Measurements from ENCODE around the gene KCTD14. TPM values are rescaled to one million over a fixed set of nuclear protein-coding genes. Genes with fewer than 3 reads are reported as not detected.
A peak's percentile ranks its signal among the peaks of the same experiment; 100 is the strongest.

KCTD14 gene, protein sequence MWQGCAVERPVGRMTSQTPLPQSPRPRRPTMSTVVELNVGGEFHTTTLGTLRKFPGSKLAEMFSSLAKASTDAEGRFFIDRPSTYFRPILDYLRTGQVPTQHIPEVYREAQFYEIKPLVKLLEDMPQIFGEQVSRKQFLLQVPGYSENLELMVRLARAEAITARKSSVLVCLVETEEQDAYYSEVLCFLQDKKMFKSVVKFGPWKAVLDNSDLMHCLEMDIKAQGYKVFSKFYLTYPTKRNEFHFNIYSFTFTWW
- total RNA-seq: 0.96 TPM

GRCh38 chr11:78022397-78023396 lies at the start of gene KCTD14:
Gene KCTD14, minus strand, starts transcription at chr11:78023276. Its CDS starts 27 bp downstream, at chr11:78023249.
- H3K36me3 ChIP-seq: no peaks in the 10 kb centered on the region
- H3K4me1 ChIP-seq: peaks cover 0 to 2% of the 10 kb centered on the region in 2 donors
- H3K4me3 ChIP-seq: peak within 1 kb of the TSS; percentile 50 to 63
- H3K9me3 ChIP-seq: no peaks in the 10 kb centered on the region
- intact Hi-C loops (cut with DNase I): no loop called here
- peak within 1 kb of the TSS in 1 of 2 donors; percentile 4 for H3K27ac ChIP-seq
- TF ChIP-seq CTCF (IDR thresholded peaks at IDR 0.05): no peak
- H3K27me3 ChIP-seq: no peaks in the 10 kb centered on the region
- DNase-seq (ENCODE audit: low spot score in 2 of 2): no peak

GRCh38 chr11:78072455-78072854 lies 49.4 kb upstream of the KCTD14 start:
- no peak for DNase-seq (ENCODE audit: low spot score in 2 of 2)
- H3K27me3 ChIP-seq: no peaks in the 10 kb centered on the region
- TF ChIP-seq CTCF (IDR thresholded peaks at IDR 0.05): no peak
- H3K36me3 ChIP-seq: peaks cover 20 to 24% of the 10 kb centered on the region in 2 donors
- no peak overlapping the region for H3K27ac ChIP-seq
- no peak overlapping the region for H3K4me3 ChIP-seq
- intact Hi-C loops (cut with DNase I): no loop called here
- H3K4me1 ChIP-seq: peaks cover 4 to 12% of the 10 kb centered on the region in 2 donors
- no peaks in the 10 kb centered on the region for H3K9me3 ChIP-seq

GRCh38 chr11:78071717-78072116 lies 48.6 kb upstream of the KCTD14 start:
- H3K4me1 ChIP-seq: peaks cover 2 to 5% of the 10 kb centered on the region in 2 donors
- no peak overlapping the region for H3K27ac ChIP-seq
- DNase-seq (ENCODE audit: low spot score in 2 of 2): no peak
- no peak overlapping the region for H3K4me3 ChIP-seq
- intact Hi-C loops (cut with DNase I): no loop called here
- H3K27me3 ChIP-seq: no peaks in the 10 kb centered on the region
- H3K9me3 ChIP-seq: no peaks in the 10 kb centered on the region
- H3K36me3 ChIP-seq: peaks cover 23 to 26% of the 10 kb centered on the region in 2 donors
- TF ChIP-seq CTCF (IDR thresholded peaks at IDR 0.05): no peak

- H3K9me3 ChIP-seq: no peaks in the 10 kb centered on the region
- intact Hi-C loops (cut with DNase I): no loop called here
- peaks cover 23 to 26% of the 10 kb centered on the region in 2 donors for H3K36me3 ChIP-seq
These were observed 47.5 kb upstream of the KCTD14 start for GRCh38 chr11:78070621-78071020.

GRCh38 chr11:78069465-78069864 lies 46.4 kb upstream of the KCTD14 start:
- no peaks in the 10 kb centered on the region for H3K4me1 ChIP-seq
- no peak for TF ChIP-seq CTCF (IDR thresholded peaks at IDR 0.05)
- intact Hi-C loops (cut with DNase I): no loop called here
- no peaks in the 10 kb centered on the region for H3K9me3 ChIP-seq
- no peak for DNase-seq (ENCODE audit: low spot score in 2 of 2)
- no peak overlapping the region for H3K4me3 ChIP-seq
- H3K36me3 ChIP-seq: peaks cover 23 to 26% of the 10 kb centered on the region in 2 donors
- no peaks in the 10 kb centered on the region for H3K27me3 ChIP-seq
- H3K27ac ChIP-seq: no peak overlapping the region

More at GRCh38 chr11:78070621-78071020, 47.5 kb upstream of the KCTD14 start:
- H3K4me3 ChIP-seq: no peak overlapping the region
- no peaks in the 10 kb centered on the region for H3K4me1 ChIP-seq
- H3K27ac ChIP-seq: no peak overlapping the region
- DNase-seq (ENCODE audit: low spot score in 2 of 2): no peak
- TF ChIP-seq CTCF (IDR thresholded peaks at IDR 0.05): no peak
- H3K27me3 ChIP-seq: no peaks in the 10 kb centered on the region
